HG03175 (cell line): Measurements from ENCODE around the gene VENTX.
"Not testable (repeated sequence)": the region's sequence is repeated elsewhere in the genome, so short reads cannot be mapped to it uniquely, and the experiment has no call there.

ENCODE experiments used
- ATAC-seq: cut with Tn5 transposase; IDR thresholded peaks from one replicate; pipeline ENCODE4 v1.9.1; 2021; ENCODE audit warnings: mild to moderate bottlenecking, moderate library complexity; ENCODE audit not compliant: unreplicated experiment

Gene VENTX

DNA sequence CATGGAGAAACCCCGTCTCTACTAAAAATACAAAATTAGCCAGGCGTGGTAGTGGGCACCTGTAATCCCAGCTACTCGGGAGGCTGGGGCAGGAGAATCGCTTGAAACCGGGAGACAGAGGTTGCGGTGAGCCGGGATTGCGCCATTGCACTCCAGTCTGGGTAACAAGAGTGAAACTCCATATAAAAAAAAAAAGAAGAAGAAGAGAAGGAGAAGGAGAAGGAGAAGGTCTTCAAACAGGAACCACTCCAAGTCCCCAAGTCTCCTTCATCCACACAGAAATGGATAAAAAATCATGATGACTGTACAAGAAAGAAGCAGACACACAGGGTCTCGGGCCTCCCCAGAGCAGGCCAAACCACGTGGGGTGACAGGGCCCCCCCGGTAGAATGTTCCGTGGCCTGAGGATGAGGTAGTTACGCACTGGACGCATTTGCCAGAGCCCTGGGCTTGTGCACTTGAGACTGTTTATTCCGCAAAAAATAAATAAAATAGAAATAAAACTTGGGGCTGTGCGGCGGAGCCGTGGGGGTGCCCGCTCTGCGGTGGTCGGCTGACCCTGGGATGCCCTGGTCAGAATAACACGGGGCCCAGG lies 15.8 kb downstream of the VENTX start:
- no peak for ATAC-seq

DNA sequence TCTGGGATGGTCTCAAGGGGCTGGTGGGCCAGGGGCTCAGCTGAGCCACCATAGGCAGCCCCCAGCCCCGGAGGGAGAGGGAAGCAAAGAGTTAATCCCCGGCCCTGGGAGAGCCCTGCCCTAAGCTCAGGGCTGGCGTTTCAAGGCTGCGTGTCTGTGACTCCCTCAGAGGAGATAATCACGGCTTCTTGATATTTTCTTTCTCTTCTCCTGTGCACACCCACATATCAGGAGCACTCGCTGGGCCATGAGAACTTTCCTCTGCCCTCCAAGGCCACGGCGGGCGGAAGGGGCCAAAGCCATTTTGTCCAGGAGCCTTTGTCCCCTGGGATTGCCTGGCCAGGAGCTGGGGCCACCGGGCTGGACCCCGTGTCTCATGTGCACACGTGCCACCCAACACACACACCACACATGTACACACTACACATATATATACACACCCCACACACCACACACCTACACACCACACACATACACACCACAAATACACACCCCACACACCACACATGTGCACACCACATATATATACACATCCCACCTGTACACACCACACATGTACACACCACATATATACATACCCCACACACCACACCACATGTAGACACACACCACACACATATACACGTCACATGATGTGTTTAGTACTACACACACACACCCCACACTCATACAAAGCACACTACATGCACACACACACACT lies 16.9 kb downstream of the VENTX start:
- no peak for ATAC-seq

DNA sequence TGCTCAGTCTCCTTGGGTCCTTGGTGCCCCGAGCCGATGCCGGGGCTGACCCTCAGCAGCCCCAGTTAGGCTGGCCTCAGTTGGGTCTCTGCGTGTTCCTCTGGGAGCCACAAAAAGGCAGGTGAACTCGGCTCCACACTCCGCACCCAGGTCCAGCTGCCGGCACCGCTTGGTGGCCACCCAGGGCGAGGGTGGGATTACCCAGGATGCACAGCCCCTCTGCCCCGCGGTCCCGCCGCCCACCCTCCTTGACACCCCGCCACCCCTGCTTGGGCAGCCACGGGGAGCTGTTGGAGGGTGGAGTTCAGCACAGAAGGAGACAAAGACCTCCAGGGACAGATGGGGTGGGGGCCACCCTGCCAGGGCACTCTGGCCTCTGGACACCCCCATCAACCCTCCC lies 17.7 kb downstream of the VENTX start:
- no peak for ATAC-seq

DNA sequence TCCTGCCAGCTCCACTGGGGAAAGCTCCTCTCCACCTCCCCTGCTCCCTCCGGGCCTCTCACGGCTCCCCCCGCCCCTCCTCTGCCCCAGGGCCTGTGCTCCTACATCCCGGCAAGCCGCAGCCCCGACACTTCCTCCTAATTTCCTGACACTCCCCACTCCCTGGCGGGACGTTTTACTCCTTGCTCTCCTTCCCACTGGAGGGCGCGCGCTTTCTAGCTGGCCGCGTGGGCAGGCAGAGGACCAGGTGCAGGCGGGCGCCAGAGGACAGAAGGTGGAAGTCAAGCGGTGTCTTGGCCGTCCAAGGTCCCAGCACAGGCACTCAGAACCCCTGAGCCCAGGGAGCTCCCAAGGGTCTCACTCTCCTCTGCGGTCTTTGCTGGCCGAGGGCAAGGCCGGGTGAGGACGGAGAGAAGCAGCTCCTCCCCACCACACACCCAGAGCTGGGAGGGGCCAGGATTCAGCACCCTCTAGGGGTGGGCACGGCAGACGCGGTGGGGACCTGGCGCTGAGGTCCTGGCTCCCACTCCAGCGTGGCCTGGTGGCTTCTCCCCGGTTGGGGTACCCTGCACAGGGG lies 19.9 kb downstream of the VENTX start:
- peak; percentile 9 for ATAC-seq

DNA sequence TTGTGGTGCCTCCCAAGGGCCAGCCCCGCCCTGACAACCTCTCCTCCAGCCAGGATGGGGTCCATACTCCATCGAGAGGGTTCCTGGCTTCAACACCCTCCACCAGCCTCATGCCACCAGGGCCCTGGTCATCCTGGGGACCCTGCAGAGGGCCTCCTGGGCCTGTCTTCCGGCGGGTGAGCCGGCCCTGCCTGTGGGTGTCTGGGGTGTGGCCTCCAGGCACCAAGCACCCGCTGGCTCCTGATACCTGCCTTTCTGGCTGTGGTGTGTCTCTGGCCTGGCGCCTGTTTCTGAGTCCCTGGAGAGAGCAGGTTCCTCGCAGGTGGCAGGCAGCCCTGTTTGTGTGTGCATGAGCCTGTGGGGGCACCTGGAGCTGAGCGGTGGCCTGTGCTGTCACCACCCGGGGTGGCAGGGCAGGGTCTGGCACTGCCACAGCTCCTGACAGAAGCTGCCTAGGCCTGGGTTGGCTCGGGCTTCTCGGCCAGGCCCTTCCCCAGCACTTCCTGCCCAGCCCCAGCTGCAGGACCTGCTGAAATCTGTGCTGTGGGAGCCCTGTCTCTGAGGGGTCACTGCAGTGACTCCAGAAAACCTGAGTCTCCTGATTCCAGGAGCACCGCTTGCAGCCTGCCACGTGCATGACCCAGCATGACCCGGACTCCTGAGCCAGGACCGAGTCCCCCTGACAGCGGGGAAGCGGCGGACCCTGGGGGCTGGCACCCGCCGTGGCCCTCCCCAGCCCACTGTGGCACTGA lies 20.6 kb downstream of the VENTX start:
- peak; percentile 34 for ATAC-seq

DNA sequence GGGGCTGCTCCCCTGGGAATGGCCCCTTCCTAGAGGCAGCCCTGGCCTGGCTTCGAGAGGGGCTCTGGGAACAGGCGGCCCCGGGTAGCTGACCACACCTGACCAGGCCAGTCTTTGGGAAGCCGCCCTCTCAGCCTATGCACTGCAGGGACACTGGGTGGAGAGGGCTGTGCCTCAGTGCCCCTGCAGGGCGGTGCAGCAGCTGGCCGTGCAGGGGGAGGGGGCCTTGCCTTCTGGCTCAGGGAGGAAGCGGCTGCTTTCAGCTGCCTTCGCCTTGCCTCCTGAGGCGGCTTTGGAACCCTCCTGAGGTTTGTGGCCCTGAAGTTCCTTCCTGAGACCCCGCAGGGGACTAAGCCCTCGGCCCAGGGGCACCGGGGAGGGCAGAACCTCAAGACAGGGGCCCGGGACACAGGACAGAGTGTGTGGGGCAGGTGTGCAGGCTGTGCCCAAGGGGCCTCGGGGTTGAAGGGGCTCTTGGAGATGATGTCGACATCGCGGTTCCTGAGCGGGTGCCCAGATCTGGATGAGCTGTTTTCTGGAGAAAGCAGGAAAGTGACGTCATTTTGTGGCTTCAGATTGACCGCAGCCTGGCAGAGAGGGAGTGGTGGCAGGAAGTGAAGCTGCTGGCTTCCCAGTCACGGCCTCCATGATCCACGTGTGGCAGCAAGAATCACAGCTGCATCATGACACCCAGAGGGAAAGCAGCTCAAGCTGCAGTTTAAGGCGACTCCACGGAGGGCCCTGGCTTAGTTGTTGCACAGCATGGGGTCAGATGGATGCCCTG lies 21.4 kb downstream of the VENTX start:
- ATAC-seq: no peak

DNA sequence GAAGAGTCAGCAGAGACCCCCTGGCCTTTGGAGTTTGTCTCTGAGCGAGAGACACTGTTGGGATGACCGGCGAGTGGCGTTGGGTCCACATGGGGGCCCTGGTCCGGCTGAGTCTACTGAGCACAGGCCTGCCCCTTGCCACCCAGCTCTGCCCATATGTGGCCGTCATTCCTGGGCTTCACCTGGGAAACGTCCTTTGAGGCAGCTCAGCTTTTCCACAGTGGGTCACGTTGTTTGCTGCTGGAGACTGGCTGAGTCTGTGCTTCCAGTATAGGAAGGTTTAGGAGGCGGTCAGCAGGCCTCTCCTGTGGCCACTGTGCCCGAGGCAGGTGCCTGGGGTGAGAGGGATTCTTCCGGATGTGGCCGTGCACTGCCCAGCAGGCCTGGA lies 21.9 kb downstream of the VENTX start:
- no peak for ATAC-seq

DNA sequence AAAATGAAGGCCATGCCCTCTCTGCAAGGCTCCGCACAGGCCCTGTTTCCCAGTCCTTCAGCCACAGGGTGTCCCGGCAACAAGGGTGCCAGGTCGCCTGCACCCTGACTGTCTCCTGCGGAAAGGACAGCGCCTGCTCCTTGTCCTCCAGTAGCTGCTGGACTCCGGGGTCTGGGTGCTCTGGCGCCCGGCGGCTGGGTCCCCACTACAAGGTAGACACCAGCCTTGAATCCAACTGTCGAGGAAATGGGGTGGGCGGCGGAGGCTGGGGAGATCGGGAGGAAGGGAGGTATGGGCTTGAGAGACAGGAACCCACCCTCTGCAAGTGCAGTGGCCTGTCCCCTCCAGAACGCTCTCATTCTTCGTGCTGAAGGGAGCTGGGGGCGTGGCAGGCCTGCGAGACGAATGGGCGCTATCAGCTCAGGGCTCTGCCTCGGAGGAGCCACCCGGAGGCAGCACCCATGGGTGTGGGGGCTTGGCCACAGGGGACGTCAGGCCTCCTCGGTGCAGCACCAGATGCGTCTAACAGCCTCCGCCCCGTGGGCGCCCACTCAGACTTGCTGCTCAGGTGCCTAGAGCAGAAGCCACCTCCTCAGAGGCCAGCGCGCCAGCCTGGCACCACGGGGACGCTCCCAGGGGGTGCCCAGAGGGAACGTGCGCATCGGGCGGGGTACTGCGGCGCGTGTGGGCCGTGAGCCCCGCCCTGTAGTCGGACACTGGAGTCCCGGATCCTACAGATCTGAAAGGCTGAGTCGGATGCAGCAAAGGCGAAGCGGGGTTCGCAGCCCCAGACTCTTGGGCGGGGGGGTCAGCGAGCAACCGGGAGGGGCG lies 23.5 kb downstream of the VENTX start:
- ATAC-seq: peak; percentile 45

DNA sequence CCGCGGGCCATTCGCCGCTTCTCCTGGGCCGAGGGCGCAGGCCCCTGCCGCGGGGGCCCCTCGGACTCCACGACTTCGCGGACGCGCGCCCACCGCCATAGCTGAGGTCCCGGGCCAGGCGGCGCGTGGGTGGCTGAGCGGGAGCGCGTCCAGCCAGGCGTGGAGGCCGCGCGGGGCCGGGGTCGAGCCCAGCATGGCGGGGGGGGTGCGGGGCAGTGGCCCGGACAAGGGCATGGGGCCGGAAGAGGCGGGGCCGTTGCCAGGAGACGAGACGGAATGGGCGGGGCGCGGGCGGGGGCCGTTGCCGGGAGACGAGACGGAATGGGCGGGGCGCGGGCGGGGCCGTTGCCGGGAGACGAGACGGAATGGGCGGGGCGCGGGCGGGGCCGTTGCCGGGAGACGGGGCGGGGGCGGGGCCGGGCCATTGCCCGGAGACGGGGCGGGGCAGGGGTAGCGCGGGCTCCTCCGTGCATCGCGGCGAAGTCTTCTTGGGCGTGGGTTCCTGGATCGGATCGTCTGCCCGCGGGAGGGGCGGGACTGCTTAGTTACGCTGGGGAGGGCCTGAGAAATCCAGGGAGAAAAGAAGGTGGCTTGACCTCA lies 24.2 kb downstream of the VENTX start:
- peak; percentile 58 for ATAC-seq

DNA sequence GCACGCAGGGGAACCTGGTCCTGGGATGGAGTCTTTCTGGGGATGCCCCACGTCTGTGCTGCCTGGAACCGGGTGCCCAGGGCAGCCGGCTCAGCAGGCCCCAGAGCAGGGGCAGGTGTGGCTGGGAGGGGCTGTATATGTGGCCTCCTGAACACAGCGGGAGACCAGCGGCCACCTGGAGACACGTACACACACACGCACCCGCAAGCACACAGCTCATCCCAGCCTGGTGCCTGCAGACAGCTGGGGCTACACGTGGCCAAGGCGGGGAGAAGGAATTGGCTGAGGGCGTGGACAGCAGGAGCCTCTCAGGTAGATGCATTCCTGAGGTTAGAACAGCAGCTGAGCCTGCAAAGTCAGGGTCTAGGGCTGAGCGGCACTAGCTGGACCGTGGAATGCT lies 25.0 kb downstream of the VENTX start:
- ATAC-seq: no peak

DNA sequence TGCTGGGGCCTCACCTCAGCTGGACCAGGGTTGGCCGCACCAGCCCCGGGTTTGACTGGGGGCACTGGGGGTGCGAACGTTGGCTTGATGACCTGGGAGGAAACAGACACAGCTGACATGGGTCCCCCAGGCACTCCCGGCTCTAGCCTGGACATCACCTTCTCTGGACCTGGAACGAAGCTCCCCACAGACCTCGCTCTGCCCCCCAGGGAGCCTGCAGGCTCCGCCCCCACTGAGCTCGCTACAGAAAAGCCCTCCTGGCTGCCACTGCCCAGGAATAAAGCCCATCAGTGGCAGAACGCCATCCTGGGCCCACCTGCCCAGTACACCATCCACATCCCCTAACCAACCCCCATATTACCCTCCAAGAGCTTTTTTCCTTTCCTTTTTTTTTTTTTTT lies 26.0 kb downstream of the VENTX start:
- no peak for ATAC-seq

DNA sequence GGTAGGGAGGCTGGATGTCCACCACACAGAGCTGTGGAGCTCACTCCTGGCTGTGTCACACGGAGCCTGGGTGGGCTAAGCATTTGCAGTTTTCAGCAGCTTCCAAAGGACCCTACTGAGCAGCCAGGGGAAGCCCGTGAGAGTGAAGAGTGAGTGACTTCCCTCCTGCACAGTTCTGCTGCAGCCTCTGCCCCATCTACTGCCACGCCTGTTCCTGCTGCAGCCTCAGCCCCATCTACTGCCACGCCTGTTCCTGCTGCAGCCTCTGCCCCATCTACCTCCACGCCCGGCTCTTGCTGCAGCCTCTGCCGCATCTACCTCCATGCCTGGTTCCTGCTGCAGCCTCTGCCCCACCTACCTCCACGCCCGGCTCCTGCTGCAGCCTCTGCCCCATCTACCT lies 26.8 kb downstream of the VENTX start:
- no peak for ATAC-seq

DNA sequence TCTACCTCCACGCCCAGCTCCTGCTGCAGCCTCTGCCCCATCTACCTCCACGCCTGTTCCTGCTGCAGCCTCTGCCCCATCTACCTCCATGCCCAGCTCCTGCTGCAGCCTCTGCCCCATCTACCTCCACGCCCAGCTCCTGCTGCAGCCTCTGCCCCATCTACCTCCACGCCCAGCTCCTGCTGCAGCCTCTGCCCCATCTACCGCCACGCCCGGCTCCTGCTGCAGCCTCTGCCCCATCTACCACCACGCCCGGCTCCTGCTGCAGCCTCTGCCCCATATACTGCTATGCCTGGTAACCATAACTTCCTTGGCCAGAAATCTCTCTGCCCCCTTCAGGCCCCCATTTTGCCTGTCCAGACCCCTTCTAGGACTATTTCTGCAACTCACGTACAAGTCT lies 27.4 kb downstream of the VENTX start:
- ATAC-seq: not testable (repeated sequence)

DNA sequence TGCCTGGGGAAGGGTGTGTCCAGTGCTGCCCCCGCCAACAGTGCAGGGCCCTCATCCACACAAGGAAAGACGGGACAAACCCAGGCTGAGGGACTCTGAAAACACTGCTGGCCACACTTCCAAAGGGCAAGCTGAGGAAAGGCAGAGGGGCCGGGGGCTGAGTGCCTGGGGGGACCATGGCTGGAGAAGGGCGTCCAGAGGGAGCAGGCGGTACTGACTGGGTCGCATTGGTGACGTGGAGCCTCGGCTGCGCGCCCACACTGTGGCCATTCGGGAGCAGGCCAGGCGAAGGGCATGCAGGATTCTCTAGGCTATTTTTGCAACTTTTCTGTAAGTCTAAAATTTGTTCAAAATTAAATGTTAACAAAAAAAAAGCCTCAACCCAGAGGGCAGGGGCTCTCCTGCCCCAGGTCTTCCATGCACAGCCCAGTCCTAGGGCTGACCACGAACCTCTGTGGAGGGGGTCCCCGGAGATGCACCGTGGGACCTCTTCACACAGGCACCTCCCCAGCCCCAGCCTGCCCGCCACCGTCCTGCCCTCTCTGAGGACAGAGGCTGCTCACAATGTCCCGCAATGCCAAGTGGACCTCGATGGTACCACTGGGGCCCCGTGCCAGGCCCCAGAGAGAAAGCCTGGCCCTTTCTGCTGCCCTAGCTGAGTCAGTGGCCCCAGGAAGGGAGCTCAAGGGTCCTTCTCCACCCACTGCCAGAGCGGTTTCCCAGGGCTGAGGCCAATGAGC lies 28.6 kb downstream of the VENTX start:
- no peak for ATAC-seq

DNA sequence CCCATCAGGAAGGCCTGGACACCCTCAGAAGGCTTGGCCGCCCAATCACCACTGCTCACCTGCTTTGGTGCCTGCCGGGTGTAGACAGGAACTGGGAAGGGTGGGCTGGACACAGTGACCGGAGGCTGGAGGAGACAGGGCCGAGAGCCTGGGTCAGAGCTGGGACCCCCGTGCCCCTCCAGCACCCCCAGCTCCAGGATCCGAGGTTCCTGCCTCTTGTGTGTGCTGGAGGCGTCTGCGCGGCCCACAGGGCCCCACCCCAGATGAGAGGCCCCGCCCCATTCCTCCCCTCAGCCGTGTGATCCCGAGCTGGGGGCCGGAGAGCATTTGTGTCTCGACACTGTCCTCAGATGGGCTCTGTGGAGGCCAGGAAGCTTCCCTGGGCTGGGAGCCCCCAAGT lies 29.6 kb downstream of the VENTX start:
- ATAC-seq: no peak

DNA sequence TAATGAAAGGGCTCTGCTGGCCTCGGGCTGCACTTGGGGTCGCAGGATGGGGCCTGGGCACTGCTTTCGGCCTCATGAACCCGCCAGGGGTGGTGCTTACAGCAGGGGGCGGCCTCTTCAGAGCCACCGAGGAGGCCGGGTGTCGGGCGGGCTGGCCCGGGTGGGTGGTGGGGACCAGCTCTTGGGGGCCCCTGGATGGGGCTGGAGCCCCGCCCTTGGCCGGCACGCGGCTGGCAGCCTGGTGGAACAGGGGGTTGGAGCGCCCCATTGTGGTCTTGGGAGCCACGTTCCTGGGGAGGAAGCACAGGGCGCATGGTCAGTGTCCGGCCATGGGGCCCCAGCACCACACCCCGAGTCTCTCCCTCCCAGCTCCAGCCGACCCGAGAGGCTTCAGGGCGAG lies 30.2 kb downstream of the VENTX start:
- ATAC-seq: no peak

DNA sequence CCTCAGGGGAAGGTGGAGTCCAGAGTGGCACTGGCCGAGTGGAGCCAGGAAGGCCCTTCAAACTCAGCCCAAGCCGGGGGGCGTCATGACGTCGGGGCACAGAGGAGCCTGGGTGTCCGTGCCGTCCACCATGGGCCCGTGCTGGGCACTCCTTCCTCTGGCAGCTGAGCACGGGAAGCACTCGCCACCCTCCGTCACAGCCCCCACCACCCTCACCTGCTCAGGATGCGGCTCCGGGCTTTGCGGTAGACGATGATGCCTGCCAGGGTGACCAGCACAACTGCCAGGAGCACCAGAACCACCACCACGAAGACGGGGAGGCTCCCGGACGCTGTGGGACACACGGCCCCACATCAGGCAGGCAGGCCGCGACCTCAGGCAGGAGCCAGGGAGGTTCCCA lies 30.9 kb downstream of the VENTX start:
- no peak for ATAC-seq

DNA sequence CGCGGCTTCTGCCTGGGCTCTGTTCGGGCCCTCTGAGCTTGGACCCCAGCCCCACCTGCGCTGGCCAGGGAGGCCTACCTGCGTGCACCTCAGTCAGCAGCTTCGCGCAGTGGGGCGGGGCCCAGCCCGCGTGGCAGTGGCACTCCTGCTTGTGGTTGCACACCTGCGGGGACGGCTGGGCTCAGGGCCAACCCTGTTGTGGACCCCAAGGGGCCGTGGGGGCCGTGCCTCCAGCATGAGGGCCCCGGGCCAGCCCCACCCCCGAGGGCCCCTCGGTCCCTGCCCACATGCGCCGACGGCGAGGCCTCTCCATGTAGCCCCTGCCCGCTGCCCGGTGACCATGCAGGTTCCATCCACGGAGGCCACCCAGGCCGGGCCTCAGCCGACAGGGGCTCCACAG lies 31.7 kb downstream of the VENTX start:
- no peak for ATAC-seq

DNA sequence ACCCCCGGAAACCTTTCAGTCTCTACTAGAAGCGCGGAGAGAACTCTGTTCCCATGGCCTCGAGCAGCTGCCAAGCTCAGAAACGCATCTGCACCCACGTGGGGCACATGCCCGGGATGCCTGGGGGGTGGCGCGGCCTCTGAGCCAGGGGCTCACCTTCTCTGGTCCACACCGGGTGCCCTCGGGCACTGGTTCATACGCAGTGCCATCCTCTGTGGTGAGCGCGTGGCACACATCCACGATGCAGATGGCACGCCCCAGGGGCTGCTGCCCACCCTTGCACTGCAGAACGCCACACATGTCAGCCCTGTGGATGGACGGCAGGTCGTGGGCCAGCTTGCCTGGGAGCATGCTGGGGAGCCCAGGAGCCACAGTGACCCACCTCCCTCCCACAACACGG lies 32.5 kb downstream of the VENTX start:
- ATAC-seq: no peak
